Spleen (tissue), 7 donors: ENCODE measurements around the gene ENTPD3.

Experiments
- CTCF ChIP-seq, 11 experiments: fragments of 200-600 bp in 7 of 11; fragments of 450-650 bp in 4 of 11; sonication (generic) in 4 of 11; IDR thresholded peaks in 8 of 11; conservative IDR thresholded peaks in 3 of 11; 1 replicate in 7 of 11; 2 replicates in 4 of 11; pipeline versions ENCODE4 v1.4.0 to v1.8.0; 2016 to 2021; ENCODE audit warnings: antibody characterized with exemption in 11 of 11, inconsistent platforms in 4 of 11, mild to moderate bottlenecking in 1 of 11
- POLR2A ChIP-seq, 3 donors: fragments of 450-650 bp; IDR thresholded peaks; one replicate each; pipeline ENCODE4 v1.5.1; 2017; ENCODE audit warnings: antibody characterized with exemption in 3 of 3, mild to moderate bottlenecking in 1 of 3
- POLR2AphosphoS5 ChIP-seq, 3 donors: sonication (generic); formaldehyde crosslinking; IDR thresholded peaks; one replicate each; pipeline ENCODE4 v1.5.1; 2017; ENCODE audit warnings: antibody characterized with exemption in 3 of 3
- donor health status: DM: no; HTN: no; CAD: no; lungs with moderate emphysema.
- donor health status: DM: no; HTN: no; CAD: no.
- donor health status: DM: no; HTN: no; CAD: no.

- TF ChIP-seq CTCF (IDR thresholded peaks at IDR 0.05 in 8 of 11, conservative IDR thresholded peaks at IDR 0.05 in 3 of 11) (no peak), POLR2AphosphoS5 (IDR thresholded peaks at IDR 0.05) (no peak), POLR2A (IDR thresholded peaks at IDR 0.05) (no peak)
Measured at GRCh38 chr3:40452057-40452456, 65.1 kb downstream of the ENTPD3 start.
